CD4-positive, alpha-beta T cell treated with Interleukin-12 subunit alpha and Interleukin-12 subunit beta, for 1 hour (primary cell): ENCODE data around the gene PRRT3.
"Not testable (repeated sequence)": the region's sequence is repeated elsewhere in the genome, so short reads cannot be mapped to it uniquely, and the experiment has no call there.

Source experiments
- DNase-seq: peaks from one replicate; pipeline ENCODE4 v3.0.0-alpha.2; 2020

PRRT3 gene

GRCh38 chr3:9917820-9918219 is 34.4 kb downstream of the PRRT3 start:
- DNase-seq = no peak

GRCh38 chr3:9916734-9917680 is 35.2 kb downstream of the PRRT3 start, which contains the start of gene IL17RC:
Gene IL17RC, plus strand, starts transcription at chr3:9917098. Its CDS starts 218 bp downstream, at chr3:9917316.
- DNase-seq = peak; percentile 8

GRCh38 chr3:9916346-9916733 is 35.9 kb downstream of the PRRT3 start:
- DNase-seq = no peak

- peak; percentile 26 for DNase-seq
Measured at GRCh38 chr3:9915254-9916141, 36.7 kb downstream of the PRRT3 start.

- no peak for DNase-seq
Measured at GRCh38 chr3:9914559-9915253, 37.5 kb downstream of the PRRT3 start.

- DNase-seq = no peak
Measured at GRCh38 chr3:9914011-9914410, 38.2 kb downstream of the PRRT3 start.

GRCh38 chr3:9913601-9914000 is 38.6 kb downstream of the PRRT3 start:
- DNase-seq = no peak

- DNase-seq = peak; percentile 40
Measured at GRCh38 chr3:9912294-9912935, 39.8 kb downstream of the PRRT3 start.

- no peak for DNase-seq
Measured at GRCh38 chr3:9911863-9912262, 40.3 kb downstream of the PRRT3 start.

GRCh38 chr3:9909221-9910013 is 42.8 kb downstream of the PRRT3 start:
- DNase-seq = peak; percentile 20

GRCh38 chr3:9908286-9908685 is 43.9 kb downstream of the PRRT3 start:
- DNase-seq = no peak

GRCh38 chr3:9906480-9906879 is 45.7 kb downstream of the PRRT3 start:
- no peak for DNase-seq

GRCh38 chr3:9903904-9904303 is 48.3 kb downstream of the PRRT3 start:
- no peak for DNase-seq

GRCh38 chr3:9903238-9903624 is 49.0 kb downstream of the PRRT3 start:
- no peak for DNase-seq

- no peak for DNase-seq
Measured at GRCh38 chr3:9902372-9903237, 49.6 kb downstream of the PRRT3 start, which contains the start of gene IL17RE. Gene IL17RE, plus strand, starts transcription at chr3:9902848. Its CDS starts 85 bp downstream, at chr3:9902933.

GRCh38 chr3:9901967-9902366 is 50.2 kb downstream of the PRRT3 start:
- DNase-seq = peak; percentile 43

- not testable (repeated sequence) for DNase-seq
Measured at GRCh38 chr3:9900965-9901415, 51.2 kb downstream of the PRRT3 start.

GRCh38 chr3:9899289-9899791 is 52.9 kb downstream of the PRRT3 start:
- DNase-seq = no peak

- DNase-seq = no peak
Measured at GRCh38 chr3:9898467-9899241, 53.6 kb downstream of the PRRT3 start.
